GM20431 (cell line): ENCODE data around the gene MPDZ.

ENCODE experiments used
- in situ Hi-C: fragments of 300-500 bp; cut with MseI, MboI; formaldehyde crosslinking; loops from one replicate; pipeline ENCODE4 v1.15.0; 2020; ENCODE audit warnings: low sequenced_read_pairs; ENCODE audit not compliant: unreplicated experiment

MPDZ gene, protein sequence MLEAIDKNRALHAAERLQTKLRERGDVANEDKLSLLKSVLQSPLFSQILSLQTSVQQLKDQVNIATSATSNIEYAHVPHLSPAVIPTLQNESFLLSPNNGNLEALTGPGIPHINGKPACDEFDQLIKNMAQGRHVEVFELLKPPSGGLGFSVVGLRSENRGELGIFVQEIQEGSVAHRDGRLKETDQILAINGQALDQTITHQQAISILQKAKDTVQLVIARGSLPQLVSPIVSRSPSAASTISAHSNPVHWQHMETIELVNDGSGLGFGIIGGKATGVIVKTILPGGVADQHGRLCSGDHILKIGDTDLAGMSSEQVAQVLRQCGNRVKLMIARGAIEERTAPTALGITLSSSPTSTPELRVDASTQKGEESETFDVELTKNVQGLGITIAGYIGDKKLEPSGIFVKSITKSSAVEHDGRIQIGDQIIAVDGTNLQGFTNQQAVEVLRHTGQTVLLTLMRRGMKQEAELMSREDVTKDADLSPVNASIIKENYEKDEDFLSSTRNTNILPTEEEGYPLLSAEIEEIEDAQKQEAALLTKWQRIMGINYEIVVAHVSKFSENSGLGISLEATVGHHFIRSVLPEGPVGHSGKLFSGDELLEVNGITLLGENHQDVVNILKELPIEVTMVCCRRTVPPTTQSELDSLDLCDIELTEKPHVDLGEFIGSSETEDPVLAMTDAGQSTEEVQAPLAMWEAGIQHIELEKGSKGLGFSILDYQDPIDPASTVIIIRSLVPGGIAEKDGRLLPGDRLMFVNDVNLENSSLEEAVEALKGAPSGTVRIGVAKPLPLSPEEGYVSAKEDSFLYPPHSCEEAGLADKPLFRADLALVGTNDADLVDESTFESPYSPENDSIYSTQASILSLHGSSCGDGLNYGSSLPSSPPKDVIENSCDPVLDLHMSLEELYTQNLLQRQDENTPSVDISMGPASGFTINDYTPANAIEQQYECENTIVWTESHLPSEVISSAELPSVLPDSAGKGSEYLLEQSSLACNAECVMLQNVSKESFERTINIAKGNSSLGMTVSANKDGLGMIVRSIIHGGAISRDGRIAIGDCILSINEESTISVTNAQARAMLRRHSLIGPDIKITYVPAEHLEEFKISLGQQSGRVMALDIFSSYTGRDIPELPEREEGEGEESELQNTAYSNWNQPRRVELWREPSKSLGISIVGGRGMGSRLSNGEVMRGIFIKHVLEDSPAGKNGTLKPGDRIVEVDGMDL (N-terminal part only)

DNA sequence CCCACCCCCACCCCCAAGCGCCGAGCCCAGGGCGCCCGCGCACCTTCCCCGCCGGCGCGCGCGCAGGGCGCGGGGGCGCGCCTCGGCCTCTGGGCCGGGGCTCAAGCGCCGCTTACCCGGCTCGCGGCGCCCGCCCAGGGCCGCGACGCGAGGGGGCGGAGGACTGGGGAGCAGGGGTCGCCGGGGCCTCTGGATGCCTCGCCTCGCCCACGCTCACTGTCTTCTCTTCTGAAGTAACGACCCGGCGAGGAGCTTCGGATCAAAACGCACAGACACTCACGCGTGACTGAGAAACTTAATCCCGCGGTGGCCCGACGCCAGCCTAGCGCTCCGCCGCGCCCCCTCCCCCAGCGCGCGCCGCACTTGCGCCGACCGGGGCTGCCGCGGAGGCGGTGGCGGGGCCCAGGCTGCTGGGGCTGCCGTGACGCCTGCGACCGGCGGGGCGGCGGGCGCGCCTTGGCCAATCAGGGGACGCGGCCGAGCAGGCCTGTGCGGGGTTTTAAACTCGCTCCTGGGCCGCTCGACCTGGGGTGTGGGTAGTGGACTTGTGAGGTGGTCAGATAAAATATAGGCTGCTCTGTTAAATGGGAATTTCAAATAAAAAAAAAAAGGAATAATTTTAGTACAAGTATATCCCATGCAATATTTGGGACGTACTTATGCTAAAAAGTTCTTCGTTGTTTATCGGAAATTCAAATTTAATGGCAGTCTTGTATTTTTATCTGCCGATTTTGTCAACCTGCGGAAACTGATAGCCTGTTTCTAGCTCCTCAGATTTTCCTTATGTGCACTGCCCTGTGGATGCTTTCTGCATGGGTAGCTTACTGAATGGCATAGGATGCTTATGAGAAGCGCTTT is at the start of gene MPDZ:
MPDZ (minus strand) TSS at position 409 of the 858 bp plus-strand sequence. CDS start 29,377 bp downstream, outside the sequence.
- in situ Hi-C loops, result no loop called here

- in situ Hi-C loops, result no loop called here
Observed at GRCh38 chr9:13324988-13325387, 45.5 kb upstream of the MPDZ start.

DNA sequence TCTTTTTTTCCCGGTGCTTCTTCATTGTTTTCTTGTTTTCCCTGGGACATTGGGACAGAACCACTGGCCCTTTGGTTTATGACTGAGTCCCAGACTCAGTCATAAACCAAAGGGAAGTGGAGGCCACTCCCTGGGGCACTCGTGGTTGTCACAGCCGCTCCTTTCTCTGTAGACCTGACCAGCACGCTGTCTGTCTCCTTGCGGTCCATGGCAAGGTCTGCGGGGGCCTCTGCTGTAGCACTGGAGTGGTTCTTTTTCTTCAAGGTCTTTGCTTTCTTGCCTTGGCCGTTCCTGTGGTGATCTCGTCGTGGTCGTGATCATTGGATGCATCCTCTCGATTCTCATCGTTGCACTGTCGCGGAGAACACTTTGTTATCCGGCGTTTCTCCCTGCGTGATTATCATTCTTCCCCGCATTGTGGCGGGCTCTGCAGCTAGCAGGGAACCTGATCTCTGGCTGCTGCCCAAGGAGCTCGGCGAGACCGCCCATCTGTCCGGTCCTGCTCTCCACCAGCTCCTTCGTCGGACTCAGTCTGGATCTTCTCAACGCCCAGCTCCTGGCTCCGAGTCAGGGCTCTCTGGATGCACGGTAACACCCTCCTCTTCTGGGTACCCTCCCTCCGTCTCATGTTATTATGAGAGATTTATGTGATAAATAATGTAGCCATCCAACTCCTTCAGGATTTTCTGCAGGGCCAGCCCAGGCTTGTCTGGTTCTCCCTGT is 43.5 kb upstream of the MPDZ start:
- in situ Hi-C loops, result no loop called here

DNA sequence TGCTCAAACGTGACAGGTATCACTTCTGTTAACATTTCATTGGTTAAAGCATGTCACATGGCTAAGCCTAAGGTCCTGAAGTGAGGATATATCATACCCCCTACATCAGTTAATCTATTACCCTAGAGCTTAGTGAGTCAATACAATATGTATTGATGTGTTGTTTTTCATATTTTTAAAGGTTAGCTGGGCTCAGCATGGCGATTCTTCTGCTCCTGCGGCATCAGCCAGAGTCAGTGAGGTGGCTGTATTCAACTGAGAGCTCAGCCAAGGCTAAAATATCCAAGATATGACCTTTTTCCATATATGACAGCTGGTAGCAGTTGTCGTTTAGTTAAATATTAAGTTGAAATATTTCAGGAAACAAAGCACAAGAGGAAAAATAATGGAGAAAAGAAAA is 38.5 kb upstream of the MPDZ start:
- in situ Hi-C loops, result no loop called here

GRCh38 chr9:13296972-13297371 is 17.5 kb upstream of the MPDZ start:
- in situ Hi-C loops, result no loop called here

DNA sequence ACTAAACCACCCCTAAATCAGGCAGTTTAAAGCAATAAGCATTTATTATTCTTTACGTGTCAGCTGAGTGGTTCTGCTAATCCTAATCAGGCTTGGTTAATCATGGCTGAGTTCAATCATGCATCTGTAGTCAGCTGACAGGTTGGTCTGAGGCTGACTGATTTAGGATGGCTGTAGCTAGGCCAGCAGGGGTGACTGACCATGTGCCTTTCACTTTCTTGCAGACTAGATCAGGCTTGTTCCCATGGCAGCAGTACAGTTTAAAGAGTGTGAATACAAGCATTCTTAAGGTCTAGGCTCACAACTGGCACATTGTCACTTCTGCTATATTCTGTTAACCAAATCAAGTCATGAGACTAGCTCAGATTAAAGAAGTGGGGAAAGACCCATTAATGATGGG is 16.1 kb upstream of the MPDZ start:
- in situ Hi-C loops, result no loop called here

- in situ Hi-C loops, result no loop called here
Observed at GRCh38 chr9:13292782-13293181, 13.3 kb upstream of the MPDZ start.

GRCh38 chr9:13292158-13292557 is 12.7 kb upstream of the MPDZ start:
- in situ Hi-C loops, result no loop called here

GRCh38 chr9:13291718-13292117 is 12.2 kb upstream of the MPDZ start:
- in situ Hi-C loops, result no loop called here

DNA sequence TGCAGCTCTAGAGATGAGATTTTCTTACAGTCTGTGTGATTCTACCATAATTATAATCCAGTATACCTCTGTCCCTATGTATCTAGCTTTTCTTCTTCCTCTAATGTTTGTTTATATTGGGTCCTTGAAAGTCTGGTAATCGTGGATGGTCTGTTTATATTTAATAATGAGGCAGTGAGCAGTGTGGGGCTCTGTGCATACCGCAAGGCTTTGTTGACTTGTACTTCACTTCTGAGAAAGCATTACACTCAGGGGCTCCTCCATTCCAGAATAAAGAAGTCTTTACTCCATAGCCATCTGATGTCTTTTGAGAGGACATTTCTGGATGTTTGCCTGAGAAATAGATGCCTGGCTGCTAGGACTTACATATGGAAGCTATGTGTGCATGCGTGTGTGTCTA is 4.5 kb upstream of the MPDZ start:
- in situ Hi-C loops, result no loop called here

DNA sequence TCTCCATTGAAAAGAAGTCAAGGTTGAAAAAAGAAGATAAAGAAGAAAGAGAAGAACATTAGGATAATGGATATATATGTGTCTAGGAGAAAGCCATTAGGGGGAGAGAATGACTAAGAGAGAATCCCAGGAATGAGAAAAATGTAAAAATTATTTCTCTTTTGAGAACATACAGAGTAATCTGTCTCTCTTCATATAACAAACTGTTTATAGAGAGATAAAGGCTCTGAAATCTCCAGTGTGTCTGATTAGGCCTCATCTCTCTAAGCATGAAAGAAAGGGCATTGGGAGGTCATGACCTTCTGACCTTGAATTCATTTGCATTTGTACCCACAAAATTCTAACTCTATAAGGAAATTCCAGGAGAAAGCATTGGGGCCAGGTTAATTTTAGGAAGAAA is 3.5 kb upstream of the MPDZ start:
- in situ Hi-C loops, result no loop called here

- in situ Hi-C loops, result no loop called here
Observed at GRCh38 chr9:13281356-13282016, 2.0 kb upstream of the MPDZ start.

GRCh38 chr9:13278368-13279246 is 885 bp downstream of the MPDZ start:
- in situ Hi-C loops, result no loop called here

GRCh38 chr9:13278023-13278367 is 1.5 kb downstream of the MPDZ start:
- in situ Hi-C loops, result no loop called here

GRCh38 chr9:13274886-13275641 is 4.4 kb downstream of the MPDZ start:
- in situ Hi-C loops, result no loop called here

DNA sequence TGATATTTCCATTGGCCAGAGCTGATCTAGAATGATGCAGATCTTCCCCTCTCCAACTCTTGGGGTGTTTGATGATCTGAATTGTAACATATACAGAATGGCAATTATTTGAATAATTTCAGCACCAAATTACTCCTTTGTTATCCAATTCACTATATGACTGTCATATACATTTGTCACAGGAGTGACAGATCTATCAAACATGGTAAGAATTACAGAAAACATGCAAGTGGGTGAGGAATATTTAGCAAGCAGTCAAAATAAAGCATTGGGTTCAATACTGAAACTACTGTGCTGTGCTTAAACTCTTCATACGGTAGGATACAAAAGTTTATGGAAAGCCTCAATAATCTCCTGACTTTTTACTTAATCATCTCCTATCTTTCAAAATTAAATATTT is 8.8 kb downstream of the MPDZ start:
- in situ Hi-C loops, result no loop called here
